Kidney tubule cell (primary cell): ENCODE data around the gene FAM170B.
A peak's percentile ranks its signal among the peaks of the same experiment; 100 is the strongest.

Experiments
- DNase-seq: peaks from one replicate; pipeline ENCODE4 v3.0.0-alpha.2; 2018; ENCODE audit warnings: low spot score

The FAM170B gene

GRCh38 chr10:49169776-49170175 lies 36.0 kb upstream of the FAM170B start:
- no peak for DNase-seq

- DNase-seq, result no peak
Observed at GRCh38 chr10:49168831-49169500, 35.1 kb upstream of the FAM170B start.

GRCh38 chr10:49168171-49168540 lies 34.3 kb upstream of the FAM170B start:
- peak; percentile 19 for DNase-seq

GRCh38 chr10:49167425-49168170 lies 33.8 kb upstream of the FAM170B start:
- DNase-seq, result no peak

- DNase-seq, result no peak
Observed at GRCh38 chr10:49166484-49167400, 32.9 kb upstream of the FAM170B start.

- no peak for DNase-seq
Observed at GRCh38 chr10:49165821-49166483, 32.1 kb upstream of the FAM170B start.

GRCh38 chr10:49165259-49165658 lies 31.4 kb upstream of the FAM170B start:
- DNase-seq, result no peak

- peak; percentile 48 for DNase-seq
Observed at GRCh38 chr10:49164559-49165188, 30.9 kb upstream of the FAM170B start.

GRCh38 chr10:49163741-49164140 lies 29.9 kb upstream of the FAM170B start:
- no peak for DNase-seq

- DNase-seq, result no peak
Observed at GRCh38 chr10:49162761-49163310, 29.0 kb upstream of the FAM170B start.

GRCh38 chr10:49162063-49162462 lies 28.2 kb upstream of the FAM170B start:
- DNase-seq, result no peak

- peak; percentile 60 for DNase-seq
Observed at GRCh38 chr10:49161411-49161997, 27.7 kb upstream of the FAM170B start.

GRCh38 chr10:49160814-49161213 lies 27.0 kb upstream of the FAM170B start:
- no peak for DNase-seq

GRCh38 chr10:49160110-49160509 lies 26.3 kb upstream of the FAM170B start:
- DNase-seq, result no peak

- DNase-seq, result no peak
Observed at GRCh38 chr10:49158915-49159314, 25.1 kb upstream of the FAM170B start.

GRCh38 chr10:49158404-49158803 lies 24.6 kb upstream of the FAM170B start:
- DNase-seq, result no peak

- DNase-seq, result no peak
Observed at GRCh38 chr10:49157229-49157628, 23.4 kb upstream of the FAM170B start.

GRCh38 chr10:49154641-49155040 lies 20.8 kb upstream of the FAM170B start:
- DNase-seq, result no peak

- DNase-seq, result peak; percentile 48
Observed at GRCh38 chr10:49153971-49154370, 20.1 kb upstream of the FAM170B start.

GRCh38 chr10:49153115-49153514 lies 19.3 kb upstream of the FAM170B start:
- no peak for DNase-seq

- no peak for DNase-seq
Observed at GRCh38 chr10:49152663-49153062, 18.8 kb upstream of the FAM170B start.
